Skin epidermis (tissue), 12 donors: ENCODE measurements around the gene CCDC167.
"Not testable (repeated sequence)": the region's sequence is repeated elsewhere in the genome, so short reads cannot be mapped to it uniquely, and the experiment has no call there.

ENCODE experiments used
- H3K27ac ChIP-seq, 21 experiments: fragments of 200-600 bp; sonication (generic) in 11 of 21; one replicate each; pipeline ENCODE4 v1.5.0; 2020; ENCODE audit warnings: mild to moderate bottlenecking in 3 of 21, inconsistent platforms in 2 of 21, moderate library complexity in 2 of 21
- H3K4me3 ChIP-seq, 7 experiments: fragments of 200-600 bp; sonication (generic) in 2 of 7; one replicate each; pipeline ENCODE4 v1.5.0; 2020; ENCODE audit warnings: inconsistent platforms in 2 of 7, mild to moderate bottlenecking in 2 of 7, moderate library complexity in 1 of 7

The CCDC167 gene

DNA sequence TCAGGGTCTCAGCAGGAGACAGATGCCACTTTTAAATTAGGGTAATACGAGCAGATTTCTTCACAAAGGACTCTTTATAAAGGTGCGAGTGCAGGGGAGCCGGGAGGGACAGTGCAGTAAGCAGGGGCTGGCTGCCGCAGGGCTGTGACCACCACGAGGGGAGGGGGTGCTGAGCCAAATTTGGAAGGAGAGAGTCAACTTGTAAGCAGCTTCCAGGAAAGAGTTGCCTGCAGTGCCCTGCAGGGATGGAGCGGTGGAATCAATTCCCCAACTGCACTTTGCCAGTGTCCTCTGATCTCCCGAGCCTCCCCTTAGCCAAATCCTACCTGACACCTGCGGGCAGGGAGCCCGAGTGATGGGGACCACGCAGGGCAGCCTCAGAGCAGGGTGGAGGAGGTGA lies 13.9 kb upstream of the CCDC167 start:
- Histone ChIP-seq H3K4me3 (no peak overlapping the region), H3K27ac (peak overlapping the region in 4 of 21 experiments; percentile 27 to 98 (median 82))

DNA sequence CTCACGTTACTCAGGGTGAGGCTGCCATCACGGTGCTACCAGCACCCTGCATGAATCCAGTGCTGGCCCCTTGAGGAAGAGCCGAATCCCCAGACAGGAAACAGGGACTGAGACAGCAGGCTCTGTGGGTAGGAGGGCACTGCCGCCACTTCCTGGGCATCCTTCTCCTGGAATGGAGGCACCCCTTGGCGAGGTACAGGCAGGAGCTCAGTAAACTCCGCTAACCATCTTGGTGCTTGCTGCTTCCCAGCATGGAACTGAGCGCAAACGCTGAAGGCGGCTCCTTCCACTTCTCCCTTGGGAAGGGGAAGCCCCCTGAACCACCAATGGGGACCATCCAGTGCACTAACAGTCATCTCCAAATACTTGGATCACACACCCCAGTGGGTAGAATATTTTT lies 13.5 kb upstream of the CCDC167 start:
- Histone ChIP-seq H3K27ac (peak overlapping the region in 4 of 21 experiments; percentile 22 to 98 (median 54)), H3K4me3 (no peak overlapping the region)

DNA sequence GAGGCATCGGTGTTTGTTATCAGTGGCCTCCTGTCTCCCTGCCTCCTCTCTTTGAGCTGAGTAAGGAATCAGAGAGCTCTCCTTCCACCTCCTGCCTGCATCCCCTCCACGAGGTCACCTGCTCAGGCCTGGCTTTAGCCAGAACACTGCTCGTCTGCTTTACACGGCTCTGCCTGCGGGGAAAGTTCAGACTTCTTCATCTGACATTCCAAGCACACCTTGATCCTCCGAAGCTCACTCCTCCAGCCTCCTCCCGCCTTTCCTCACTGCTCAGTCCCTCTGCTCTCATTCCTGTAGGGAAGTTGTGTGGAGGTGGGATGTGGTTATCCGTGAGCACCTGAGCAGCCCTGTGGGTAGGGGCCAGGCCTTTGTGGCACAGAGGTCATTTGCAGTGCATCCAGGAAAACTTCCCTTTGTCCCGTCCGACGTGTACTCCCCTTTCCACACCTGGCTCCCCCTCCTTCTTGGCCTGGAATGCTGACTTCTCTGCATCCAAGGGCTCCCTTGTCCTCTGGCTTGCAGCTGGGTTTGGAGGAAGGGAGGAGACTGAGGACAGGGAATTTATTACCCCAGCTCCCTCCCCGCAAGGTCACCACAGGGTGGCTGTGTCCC lies 12.8 kb upstream of the CCDC167 start:
- H3K27ac ChIP-seq, result peak overlapping the region in 3 of 21 experiments; percentile 22 to 98 (median 81)
- no peak overlapping the region for H3K4me3 ChIP-seq

DNA sequence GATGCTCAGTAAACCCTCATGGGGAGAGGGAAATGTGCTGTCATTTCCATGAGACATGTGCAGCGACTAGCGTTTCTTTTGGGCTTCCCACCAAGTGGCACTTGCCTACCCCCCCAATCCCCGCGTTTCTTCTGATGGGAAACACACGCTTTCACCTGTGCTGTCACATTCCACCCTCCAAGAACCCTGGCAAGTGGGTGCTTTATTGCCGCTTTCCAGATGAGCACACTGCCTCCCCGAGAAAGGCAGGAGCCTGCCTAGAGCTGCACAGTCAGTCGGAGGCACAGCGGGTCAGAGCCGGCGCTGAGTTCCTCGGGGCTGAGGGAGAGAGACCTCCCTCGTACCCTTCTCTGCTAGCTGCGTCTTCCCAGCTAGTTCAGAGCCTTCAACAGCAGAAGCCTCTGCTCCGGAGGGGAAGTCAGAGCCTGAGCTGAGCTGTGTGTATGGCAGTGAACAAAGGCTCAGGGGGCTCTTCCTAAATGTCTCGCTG lies 12.3 kb upstream of the CCDC167 start:
- no peak overlapping the region for H3K27ac ChIP-seq
- no peak overlapping the region for H3K4me3 ChIP-seq

DNA sequence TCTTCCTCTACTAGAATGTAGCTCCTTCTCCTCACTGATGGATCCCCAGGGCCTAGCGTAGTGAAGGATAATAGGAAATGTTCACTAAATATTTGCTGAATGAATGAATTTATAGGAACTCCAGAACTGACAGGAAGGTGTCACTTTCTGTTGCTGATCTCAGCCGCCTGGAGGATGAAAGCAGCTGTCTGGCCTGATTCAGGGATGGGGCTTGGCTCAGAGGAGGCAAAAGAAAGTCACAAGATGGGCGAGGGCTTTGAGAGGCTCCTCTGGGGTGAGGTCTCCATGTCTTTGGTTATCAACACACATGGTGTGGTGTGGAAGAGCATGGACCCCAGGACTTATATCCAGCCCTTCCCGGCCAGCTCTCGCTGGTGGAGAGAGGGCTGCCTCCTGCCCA lies 11.5 kb upstream of the CCDC167 start:
- Histone ChIP-seq H3K4me3 (no peak overlapping the region), H3K27ac (peak overlapping the region in 1 of 21 experiments; percentile 35)

DNA sequence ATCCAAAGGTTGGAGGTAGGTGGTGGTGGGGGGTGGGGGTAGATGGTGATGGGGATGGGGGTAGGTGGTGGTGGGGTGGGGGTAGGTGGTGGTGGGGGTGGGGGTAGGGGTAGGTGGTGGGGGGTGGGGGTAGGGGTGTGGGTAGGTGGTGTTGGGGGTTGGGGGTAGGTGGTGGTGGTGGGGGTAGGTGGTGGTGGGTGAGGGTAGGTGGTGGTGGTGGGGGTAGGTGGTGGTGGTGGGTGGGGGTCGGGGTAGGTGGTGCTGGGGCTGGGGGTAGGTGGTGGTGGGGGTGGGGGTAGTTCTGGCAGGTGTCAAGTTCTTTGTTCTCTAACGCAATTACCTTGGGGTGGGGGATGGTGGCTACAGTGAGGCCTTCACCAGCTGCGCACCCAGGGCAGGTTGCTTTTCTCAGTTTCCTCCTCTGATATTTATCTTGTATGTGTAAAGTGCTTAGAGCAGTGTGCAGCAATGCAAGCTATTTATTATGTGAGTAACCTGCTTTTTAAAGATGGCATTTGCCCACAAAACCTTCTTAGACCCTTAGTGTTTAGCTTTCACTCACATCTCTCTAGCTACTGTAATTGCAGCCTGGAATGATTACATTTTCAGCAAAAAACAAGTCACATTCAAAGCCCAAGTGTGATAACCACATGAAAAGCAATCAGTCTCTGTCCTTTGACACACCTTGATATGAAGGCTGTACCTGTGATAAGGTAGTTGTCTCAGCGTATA lies 8.2 kb upstream of the CCDC167 start:
- Histone ChIP-seq H3K4me3 (no peak overlapping the region), H3K27ac (peak overlapping the region in 4 of 21 experiments; percentile 17 to 76 (median 56))

DNA sequence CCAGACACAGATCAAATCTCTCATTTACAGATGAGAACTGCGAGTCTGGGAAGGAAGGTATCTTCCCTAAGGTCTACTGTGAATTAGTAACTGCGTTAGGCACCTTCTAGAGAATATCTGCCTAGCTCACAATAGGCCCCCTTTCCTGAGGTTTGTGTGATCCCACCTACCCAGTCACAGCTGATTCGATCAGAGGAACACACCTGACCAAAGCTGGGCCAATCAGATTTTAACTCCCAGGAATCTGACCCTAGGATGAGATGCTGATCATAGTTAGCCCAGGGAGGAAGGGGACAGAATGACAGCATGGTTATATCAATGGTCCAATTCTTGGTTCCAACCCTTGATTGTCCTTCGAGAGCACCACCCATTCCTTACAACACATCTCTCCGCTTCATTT lies 7.4 kb upstream of the CCDC167 start:
- Histone ChIP-seq H3K4me3 (no peak overlapping the region), H3K27ac (no peak overlapping the region)

DNA sequence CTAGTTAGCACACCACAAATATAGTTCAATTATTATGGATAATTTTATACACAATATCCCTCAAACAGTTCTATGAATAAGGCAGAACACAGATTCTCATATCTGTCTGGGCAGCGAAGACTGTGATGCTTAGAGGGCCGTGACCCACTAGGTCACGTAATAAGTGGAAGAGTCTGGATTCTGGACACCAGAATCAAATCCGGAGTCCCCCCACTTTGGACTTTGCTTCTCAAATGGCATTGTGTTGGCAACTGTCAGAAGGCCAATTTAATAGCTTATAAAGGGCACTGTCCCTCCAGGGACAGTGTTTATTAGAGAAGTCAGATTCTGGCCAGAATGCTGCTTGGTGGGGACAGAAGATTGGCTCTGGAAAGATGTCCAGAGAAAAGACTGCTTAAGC lies 6.8 kb upstream of the CCDC167 start:
- Histone ChIP-seq H3K4me3 (no peak overlapping the region), H3K27ac (no peak overlapping the region)

DNA sequence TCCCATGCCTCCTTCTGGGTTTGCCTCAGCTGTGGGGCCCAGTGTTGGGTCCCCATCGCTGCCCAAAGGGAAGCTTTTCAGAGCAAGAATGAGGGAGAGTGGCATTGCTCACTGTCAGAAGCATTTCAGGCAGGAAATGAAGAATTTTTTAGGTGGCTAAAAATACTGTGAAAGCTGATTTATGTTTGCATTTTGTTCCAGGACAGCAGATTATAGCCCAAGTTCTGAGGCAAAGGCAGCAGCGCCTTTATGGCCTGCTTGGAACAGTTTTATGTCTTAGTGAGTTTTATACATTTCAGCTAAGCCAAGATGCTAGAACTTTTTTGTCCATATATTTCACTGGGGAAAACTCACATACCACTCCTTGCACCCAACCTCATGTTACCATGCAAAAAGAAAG lies 4.3 kb upstream of the CCDC167 start:
- Histone ChIP-seq H3K27ac (peak overlapping the region in 12 of 21 experiments; percentile 22 to 92 (median 72)), H3K4me3 (no peak overlapping the region)

DNA sequence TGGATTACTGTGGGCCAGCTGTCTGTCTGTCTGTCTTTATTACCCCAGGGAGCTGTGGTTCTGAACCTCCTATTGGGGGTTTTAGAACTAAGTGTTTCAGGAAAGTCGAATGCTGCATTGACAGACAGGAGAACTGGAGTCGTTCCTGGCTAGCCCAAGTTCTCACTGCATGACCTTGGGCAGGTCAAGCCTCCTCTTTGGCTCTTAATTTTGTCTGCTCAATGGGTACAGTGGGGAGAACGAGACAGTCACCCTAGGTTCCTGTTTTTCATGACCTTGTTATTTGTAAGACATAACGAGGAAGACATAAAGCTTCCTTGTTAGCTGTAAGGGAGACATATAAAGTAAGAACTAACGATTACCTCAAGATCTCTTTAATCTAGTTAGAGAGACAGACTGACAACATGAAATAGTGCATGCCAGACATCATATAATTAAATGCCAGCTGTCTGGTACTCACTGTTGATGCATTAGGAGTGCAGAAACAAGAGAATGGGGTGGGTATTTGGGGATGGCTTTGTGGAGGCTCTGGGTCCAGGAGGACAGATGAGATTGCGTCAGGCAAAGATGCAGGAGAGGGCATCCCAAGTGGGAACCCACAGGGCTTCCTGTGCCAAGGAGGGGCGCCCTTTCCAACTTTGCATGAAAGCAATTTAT lies 3.7 kb upstream of the CCDC167 start:
- Histone ChIP-seq H3K27ac (peak overlapping the region in 14 of 21 experiments; percentile 22 to 92 (median 70)), H3K4me3 (no peak overlapping the region)

DNA sequence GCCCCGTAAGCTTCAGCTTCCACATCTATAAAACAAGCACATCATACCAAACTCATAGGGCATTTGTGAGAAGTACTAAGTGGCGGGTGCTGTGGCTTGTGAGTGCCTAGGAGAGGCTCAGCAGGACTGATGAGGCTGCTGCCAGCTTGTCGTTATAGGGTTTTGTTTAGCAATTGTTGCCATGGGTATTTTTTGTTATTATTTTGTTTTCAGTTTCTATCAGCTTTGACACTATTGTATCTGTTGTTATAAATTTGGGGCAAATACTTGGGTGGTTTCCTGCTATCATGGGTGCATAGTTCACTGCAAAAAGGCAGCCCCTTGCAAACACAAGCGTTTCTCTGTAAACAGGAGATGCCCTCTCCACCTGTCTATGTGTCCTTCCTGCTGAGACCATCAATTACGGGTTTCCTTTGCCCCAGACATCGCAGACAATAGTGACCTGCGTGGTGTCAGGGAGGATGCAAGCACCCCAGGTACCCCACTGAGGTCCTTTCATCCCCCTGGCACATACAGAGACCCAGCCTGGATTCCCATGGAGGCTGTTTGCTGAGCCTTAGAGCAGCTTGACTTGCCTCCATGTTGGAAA lies 3.1 kb upstream of the CCDC167 start:
- Histone ChIP-seq H3K27ac (peak overlapping the region in 15 of 21 experiments; percentile 13 to 92 (median 70)), H3K4me3 (no peak overlapping the region)

DNA sequence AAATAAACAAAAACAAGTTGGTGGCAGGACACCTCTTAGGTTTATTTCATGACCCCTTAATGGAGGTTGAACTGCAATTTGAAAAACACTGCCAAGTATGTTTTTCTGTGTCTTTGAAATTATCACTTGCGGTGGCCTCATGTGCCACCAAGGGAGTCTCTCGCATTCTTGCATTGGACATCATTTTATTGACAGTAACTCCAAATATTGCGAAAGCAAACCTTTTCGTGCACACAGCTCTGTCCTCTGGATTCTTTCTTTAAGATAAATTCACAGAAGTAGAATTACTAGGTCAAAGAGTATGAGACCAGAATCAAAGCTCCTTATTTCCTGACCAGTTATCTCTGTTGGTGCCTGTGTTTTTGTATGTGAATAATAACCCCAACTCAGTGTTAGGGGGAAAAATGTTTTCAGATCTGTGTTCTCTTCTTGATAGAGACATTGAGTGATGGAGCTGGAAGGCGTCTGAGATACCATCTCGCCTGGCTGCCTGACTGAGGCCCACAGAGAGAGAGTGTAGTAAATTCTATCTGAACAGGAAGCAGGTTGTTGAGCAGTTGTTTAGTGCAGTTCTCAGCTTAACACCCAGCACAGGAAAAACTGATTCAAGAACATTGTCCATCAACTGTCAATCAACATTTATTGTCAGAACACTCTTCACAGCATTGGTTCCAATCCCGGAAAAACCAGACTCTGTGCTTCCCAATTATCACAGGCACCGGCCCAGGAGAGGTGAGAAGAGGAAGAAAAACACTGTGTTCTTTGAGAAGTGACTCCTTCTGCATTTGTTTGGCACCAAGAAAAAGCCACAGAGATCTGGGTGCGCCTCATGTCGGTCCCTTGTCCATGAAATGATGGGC lies 2.2 kb upstream of the CCDC167 start:
- H3K27ac ChIP-seq, result peak overlapping the region in 14 of 21 experiments; percentile 13 to 92 (median 70)
- no peak overlapping the region for H3K4me3 ChIP-seq

DNA sequence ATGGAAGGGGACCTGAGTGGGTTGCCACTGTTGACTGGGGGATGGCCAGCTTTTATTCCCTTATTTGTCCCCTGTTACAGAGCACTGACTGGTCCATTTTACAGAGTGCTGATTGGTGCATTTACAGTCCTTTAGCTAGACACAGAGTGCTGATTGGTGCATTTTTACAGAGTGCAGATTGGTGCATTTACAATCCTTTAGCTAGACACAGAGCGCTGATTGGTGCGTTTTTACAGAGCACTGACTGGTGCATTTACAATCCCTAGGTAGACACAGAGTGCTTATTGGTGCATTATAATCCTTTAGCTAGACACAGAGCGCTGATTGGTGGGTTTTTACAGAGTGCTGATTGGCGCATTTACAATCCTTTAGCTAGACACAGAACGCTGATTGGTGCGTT lies 1.2 kb upstream of the CCDC167 start:
- not testable (repeated sequence) for H3K4me3 ChIP-seq
- peak overlapping the region in 4 of 21 experiments; percentile 17 to 92 (median 90) for H3K27ac ChIP-seq

DNA sequence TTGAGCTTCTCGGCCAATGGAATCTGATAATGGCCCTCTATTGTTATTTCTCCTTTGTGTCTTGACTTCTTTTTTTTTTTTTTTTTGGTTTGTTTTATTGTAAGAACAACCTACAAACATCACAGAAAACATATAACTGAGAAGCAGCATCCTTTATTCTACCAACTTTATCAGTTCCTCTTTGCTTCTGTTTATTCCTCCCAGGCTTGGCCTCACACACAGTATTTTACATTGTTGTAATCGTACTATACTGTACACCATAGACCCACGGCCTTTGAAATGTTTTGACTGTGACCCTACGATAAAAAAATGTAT lies 558 bp upstream of the CCDC167 start:
- Histone ChIP-seq H3K4me3 (peak overlapping the region; percentile 54 to 75 (median 61)), H3K27ac (peak overlapping the region in 5 of 21 experiments; percentile 50 to 92 (median 78))

DNA sequence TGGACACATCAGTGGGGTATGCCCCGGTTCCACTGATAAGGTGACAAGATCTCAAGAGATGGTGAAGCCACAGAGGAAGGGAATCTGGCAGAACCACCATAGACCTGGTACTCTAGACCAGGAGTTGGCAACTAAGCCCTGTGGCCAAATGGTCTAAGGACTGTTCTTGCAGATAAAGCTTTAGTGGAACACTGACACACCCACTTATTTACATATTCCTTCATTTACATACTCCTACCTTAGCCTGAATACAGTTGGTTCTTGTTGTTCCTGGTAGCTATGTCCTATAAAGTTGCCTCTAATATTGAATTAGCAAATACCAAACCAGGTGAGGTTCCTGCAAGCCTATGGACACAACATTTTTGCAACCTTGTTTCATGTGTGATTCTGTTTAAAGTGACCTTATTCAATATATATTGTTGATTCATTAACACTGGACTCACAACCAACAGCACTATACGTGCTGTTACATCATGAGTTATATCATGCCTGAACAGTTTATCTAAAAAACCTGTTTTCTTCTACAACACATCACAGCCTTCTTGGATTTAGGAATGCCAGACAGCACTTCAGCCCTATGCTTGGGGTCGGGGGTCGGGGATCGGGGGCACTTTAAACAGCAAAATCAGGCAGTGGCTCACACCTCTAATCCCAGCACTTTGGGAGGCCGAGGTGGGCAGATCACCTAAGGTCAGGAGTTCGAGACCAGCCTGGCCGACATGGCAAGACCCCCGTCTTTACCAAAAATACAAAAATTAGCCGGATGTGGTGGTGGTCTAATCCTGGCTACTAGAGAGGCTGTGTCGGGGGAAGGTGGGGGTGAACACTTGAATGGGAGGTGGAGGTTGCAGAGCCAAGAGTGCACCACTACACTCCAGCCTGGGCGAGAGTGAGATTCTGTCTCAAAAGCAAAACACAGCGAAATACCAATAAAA lies 2.5 kb downstream of the CCDC167 start:
- peak overlapping the region in 1 of 21 experiments; percentile 92 for H3K27ac ChIP-seq
- no peak overlapping the region for H3K4me3 ChIP-seq

DNA sequence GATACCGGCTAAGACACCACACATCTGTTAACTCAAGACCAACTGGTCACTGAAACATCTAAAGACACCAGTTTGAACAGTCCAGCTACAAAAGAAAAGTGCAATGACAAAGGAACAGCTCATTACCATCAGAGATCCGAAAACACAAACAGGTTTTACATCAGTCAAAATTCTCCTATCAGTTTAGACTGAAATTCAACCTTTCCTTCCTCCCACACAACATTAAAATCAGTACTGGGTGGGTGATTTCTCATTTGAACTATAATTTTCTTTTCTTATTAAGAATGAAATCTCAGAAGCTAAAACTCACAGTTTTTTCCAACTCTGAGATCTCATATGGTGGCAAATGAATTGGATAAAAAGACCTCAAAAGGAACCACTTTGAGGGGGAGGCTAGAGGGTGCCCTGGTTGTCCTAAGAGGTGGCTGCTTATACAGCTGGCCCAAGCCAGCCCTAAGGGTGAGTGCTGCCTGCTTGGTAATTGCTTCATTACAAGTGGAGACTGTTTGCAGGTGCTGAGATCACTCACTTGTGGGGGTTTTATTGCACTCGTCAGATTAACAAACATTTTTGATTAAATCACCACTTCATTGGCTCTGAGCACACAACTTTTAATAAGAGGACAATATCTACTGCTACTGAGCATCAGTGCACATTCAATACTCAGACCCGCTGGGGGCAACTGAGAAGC lies 4.3 kb downstream of the CCDC167 start:
- no peak overlapping the region for H3K4me3 ChIP-seq

DNA sequence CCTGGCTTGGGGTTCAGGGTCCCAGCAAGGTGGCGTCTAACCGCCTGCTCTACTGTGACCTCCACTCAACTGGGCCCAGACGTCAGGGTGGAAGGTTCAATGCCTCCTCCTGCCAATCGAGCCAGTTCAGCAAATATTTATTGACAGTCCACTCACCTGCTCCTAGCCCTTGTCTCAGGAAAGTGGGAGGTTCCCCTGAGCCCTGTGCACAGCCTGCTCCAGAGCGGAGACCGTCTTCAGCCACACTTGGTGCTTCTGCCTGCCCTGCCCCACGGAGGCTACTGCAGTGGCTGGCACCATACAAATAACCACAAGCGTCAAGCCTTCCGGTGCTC lies 6.1 kb downstream of the CCDC167 start:
- no peak overlapping the region for H3K4me3 ChIP-seq
- peak overlapping the region in 3 of 21 experiments; percentile 31 to 88 (median 64) for H3K27ac ChIP-seq

More for the DNA sequence above, 4.3 kb downstream of the CCDC167 start:
- H3K27ac ChIP-seq, result peak overlapping the region in 1 of 21 experiments; percentile 59
